Mammary epithelial cell (primary cell): ENCODE results near the gene ARNT2.

ENCODE experiments used
- EZH2 ChIP-seq: IDR thresholded peaks from 2 replicates; pipeline ENCODE4 v1.6.1; 2012; ENCODE audit warnings: low read length, inconsistent platforms, borderline replicate concordance
- TF ChIP-seq, protein P1 (sequence below), 2 donors: IDR thresholded peaks in 1 of 2; conservative IDR thresholded peaks in 1 of 2; 2 replicates each; pipeline ENCODE4 v1.5.1; 2011 to 2012; ENCODE audit warnings: inconsistent platforms in 2 of 2, low read length in 2 of 2, mild to moderate bottlenecking in 2 of 2, control low read depth in 1 of 2, low read depth in 1 of 2; ENCODE audit not compliant: insufficient read depth in 1 of 2; ENCODE audit errors: extremely low read depth in 1 of 2

DNA sequence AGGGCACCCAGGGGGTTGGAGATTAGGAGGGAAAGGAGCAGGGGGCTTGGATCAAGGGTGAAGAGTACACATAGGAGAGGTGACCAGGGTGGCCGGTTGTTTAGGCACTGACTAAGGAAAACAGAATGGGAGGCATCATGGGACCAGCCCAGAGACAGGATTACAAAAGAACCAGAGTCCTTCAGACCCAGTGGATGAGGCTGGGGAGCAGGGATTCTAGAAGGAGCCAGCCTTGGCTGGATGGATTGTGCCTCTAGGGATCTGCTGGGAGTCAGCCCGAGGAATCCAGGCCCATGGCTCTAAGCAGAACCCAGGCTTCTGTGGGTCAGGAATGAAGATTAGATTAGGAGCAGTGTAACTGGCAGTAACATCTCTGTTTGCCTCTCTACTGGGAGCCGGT, 98.6 kb downstream of the ARNT2 start:
- no peak for TF ChIP-seq EZH2
- TF ChIP-seq, protein P1, sequence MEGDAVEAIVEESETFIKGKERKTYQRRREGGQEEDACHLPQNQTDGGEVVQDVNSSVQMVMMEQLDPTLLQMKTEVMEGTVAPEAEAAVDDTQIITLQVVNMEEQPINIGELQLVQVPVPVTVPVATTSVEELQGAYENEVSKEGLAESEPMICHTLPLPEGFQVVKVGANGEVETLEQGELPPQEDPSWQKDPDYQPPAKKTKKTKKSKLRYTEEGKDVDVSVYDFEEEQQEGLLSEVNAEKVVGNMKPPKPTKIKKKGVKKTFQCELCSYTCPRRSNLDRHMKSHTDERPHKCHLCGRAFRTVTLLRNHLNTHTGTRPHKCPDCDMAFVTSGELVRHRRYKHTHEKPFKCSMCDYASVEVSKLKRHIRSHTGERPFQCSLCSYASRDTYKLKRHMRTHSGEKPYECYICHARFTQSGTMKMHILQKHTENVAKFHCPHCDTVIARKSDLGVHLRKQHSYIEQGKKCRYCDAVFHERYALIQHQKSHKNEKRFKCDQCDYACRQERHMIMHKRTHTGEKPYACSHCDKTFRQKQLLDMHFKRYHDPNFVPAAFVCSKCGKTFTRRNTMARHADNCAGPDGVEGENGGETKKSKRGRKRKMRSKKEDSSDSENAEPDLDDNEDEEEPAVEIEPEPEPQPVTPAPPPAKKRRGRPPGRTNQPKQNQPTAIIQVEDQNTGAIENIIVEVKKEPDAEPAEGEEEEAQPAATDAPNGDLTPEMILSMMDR (conservative IDR thresholded peaks at IDR 0.05 in 1 of 2, IDR thresholded peaks at IDR 0.05 in 1 of 2; ENCODE audit: extremely low read depth in 1 of 2, insufficient read depth in 1 of 2, low read depth in 1 of 2, low read length in 2 of 2) = no peak
